ENCODE results near the gene MAGI2.

GRCh38 chr7:79281426-79281825 is 172.0 kb downstream of the MAGI2 start:
- TF ChIP-seq ELF1 (IDR thresholded peaks at IDR 0.05; ENCODE audit: borderline replicate concordance, low read depth) (no peak), CTCF (IDR thresholded peaks at IDR 0.05 in 2 of 3, conservative IDR thresholded peaks at IDR 0.05 in 1 of 3; ENCODE audit: borderline replicate concordance in 1 of 3, insufficient read depth in 1 of 3, low read depth in 2 of 3, low read length in 2 of 3) (no peak), POLR2AphosphoS5 (IDR thresholded peaks at IDR 0.05; ENCODE audit: low read depth, low read length) (no peak), EGR1 (IDR thresholded peaks at IDR 0.05; ENCODE audit: low read depth) (no peak)
